ENCODE data around the gene ELL2.
"Not testable (repeated sequence)": the region's sequence is repeated elsewhere in the genome, so short reads cannot be mapped to it uniquely, and the experiment has no call there.

The ELL2 gene

GRCh38 chr5:95870105-95870672 is 91.5 kb downstream of the ELL2 start:
- TF ChIP-seq, protein P1, sequence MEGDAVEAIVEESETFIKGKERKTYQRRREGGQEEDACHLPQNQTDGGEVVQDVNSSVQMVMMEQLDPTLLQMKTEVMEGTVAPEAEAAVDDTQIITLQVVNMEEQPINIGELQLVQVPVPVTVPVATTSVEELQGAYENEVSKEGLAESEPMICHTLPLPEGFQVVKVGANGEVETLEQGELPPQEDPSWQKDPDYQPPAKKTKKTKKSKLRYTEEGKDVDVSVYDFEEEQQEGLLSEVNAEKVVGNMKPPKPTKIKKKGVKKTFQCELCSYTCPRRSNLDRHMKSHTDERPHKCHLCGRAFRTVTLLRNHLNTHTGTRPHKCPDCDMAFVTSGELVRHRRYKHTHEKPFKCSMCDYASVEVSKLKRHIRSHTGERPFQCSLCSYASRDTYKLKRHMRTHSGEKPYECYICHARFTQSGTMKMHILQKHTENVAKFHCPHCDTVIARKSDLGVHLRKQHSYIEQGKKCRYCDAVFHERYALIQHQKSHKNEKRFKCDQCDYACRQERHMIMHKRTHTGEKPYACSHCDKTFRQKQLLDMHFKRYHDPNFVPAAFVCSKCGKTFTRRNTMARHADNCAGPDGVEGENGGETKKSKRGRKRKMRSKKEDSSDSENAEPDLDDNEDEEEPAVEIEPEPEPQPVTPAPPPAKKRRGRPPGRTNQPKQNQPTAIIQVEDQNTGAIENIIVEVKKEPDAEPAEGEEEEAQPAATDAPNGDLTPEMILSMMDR (IDR thresholded peaks at IDR 0.05; ENCODE audit: control insufficient read depth, insufficient read depth, low read depth, low read length, missing control alignments): no peak
- no peak for DNase-seq (ENCODE audit: low read depth)
- no peak overlapping the region for H3K4me3 ChIP-seq (ENCODE audit: control insufficient read depth, low read depth, low read length)

GRCh38 chr5:95869173-95869855 is 92.3 kb downstream of the ELL2 start:
- DNase-seq (ENCODE audit: low read depth): not testable (repeated sequence)

DNA sequence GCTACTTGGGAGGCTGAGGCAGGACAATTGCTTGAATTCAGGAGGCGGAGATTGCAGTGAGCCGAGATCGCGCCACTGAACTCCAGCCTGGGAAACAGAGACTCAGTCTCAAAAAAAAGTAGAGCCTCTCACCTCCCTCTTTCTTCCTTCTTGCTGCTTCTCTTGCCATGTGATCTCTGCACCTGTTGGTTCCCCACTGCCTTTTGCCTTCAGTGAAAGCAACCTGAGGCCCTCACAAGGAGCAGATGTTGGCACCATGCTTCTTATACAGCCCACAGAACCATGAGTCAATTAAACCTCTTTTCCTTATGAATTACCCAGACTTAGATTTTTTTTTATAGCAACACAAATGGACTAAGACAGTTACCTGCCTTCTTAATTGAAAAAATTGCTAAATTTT is 93.5 kb downstream of the ELL2 start:
- TF ChIP-seq, protein P1 (IDR thresholded peaks at IDR 0.05; ENCODE audit: control insufficient read depth, insufficient read depth, low read depth, low read length, missing control alignments): no peak
- DNase-seq (ENCODE audit: low read depth): no peak

More at GRCh38 chr5:95869173-95869855, 92.3 kb downstream of the ELL2 start:
- not testable (repeated sequence) for H3K4me3 ChIP-seq (ENCODE audit: control insufficient read depth, low read depth, low read length)

DNA sequence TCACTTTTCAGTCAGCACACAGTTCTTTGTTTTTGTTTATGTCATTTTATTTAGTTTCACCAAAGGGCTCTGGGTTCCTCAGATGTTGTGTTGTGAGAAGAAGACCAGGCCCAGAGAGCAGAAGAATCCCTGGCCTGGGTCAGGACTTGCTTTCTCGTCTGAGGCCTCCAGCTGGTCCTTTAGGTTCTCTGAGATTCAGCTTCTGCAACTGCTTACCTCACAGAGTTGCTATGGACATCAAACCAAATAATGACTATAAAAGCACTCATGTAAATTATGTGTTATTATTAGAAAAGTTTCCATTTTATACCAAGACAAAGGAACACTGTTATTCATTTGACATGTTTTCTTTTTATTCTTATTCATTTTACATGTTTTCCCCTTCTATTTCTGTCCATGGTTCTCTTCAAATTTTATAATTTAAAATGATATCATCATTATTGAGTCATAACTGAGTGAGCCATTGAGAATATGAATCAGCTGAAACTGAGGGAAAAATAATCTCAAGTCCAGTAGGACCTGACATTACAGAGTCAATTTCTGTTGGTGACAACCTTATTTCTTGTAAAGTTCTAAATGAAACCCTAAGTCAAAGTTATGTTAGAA is 95.1 kb downstream of the ELL2 start:
- H3K4me3 ChIP-seq (ENCODE audit: control insufficient read depth, low read depth, low read length): no peak overlapping the region
- DNase-seq (ENCODE audit: low read depth): no peak
- TF ChIP-seq, protein P1 (IDR thresholded peaks at IDR 0.05; ENCODE audit: control insufficient read depth, insufficient read depth, low read depth, low read length, missing control alignments): no peak

More for the DNA sequence above, 93.5 kb downstream of the ELL2 start:
- H3K4me3 ChIP-seq (ENCODE audit: control insufficient read depth, low read depth, low read length): no peak overlapping the region

- no peak overlapping the region for H3K4me3 ChIP-seq (ENCODE audit: control insufficient read depth, low read depth, low read length)
- no peak for DNase-seq (ENCODE audit: low read depth)
- TF ChIP-seq, protein P1 (IDR thresholded peaks at IDR 0.05; ENCODE audit: control insufficient read depth, insufficient read depth, low read depth, low read length, missing control alignments): no peak
Observed at GRCh38 chr5:95864944-95865504, 96.6 kb downstream of the ELL2 start.

- TF ChIP-seq, protein P1 (IDR thresholded peaks at IDR 0.05; ENCODE audit: control insufficient read depth, insufficient read depth, low read depth, low read length, missing control alignments): no peak
- H3K4me3 ChIP-seq (ENCODE audit: control insufficient read depth, low read depth, low read length): no peak overlapping the region
- no peak for DNase-seq (ENCODE audit: low read depth)
Observed at GRCh38 chr5:95864456-95864855, 97.2 kb downstream of the ELL2 start.

- TF ChIP-seq, protein P1 (IDR thresholded peaks at IDR 0.05; ENCODE audit: control insufficient read depth, insufficient read depth, low read depth, low read length, missing control alignments): no peak
- no peak overlapping the region for H3K4me3 ChIP-seq (ENCODE audit: control insufficient read depth, low read depth, low read length)
- no peak for DNase-seq (ENCODE audit: low read depth)
Observed at GRCh38 chr5:95863383-95863757, 98.3 kb downstream of the ELL2 start.

Measured in AG09309 (cell line).